ENCODE results near the gene POU4F1. TPM values are rescaled to one million over a fixed set of nuclear protein-coding genes. Genes with fewer than 3 reads are reported as not detected.
A peak's percentile ranks its signal among the peaks of the same experiment; 100 is the strongest.

Gene POU4F1
- total RNA-seq, 1 experiment from 2014 or later: 0.03 TPM

- H3K4me3 ChIP-seq (ENCODE audit: insufficient read depth, low read depth, low read length): no peak overlapping the region
- H3K36me3 ChIP-seq (replicated peaks; ENCODE audit: control insufficient read depth, insufficient read depth, low read length): no peaks in the 10 kb centered on the region
- peaks cover 66% of the 10 kb centered on the region for H3K27me3 ChIP-seq (ENCODE audit: control insufficient read depth, insufficient read depth, low read length)
- no peak for DNase-seq
Observed at GRCh38 chr13:78610381-78610883, 7.1 kb upstream of the POU4F1 start.

GRCh38 chr13:78609464-78610205 lies 6.3 kb upstream of the POU4F1 start:
- peak overlapping the region; percentile 40 for H3K4me3 ChIP-seq (ENCODE audit: insufficient read depth, low read depth, low read length)
- no peaks in the 10 kb centered on the region for H3K36me3 ChIP-seq (replicated peaks; ENCODE audit: control insufficient read depth, insufficient read depth, low read length)
- peaks cover 74% of the 10 kb centered on the region for H3K27me3 ChIP-seq (ENCODE audit: control insufficient read depth, insufficient read depth, low read length)
- DNase-seq: peak; percentile 80

- H3K27me3 ChIP-seq (ENCODE audit: control insufficient read depth, insufficient read depth, low read length): peaks cover 81% of the 10 kb centered on the region
- peak; percentile 74 for DNase-seq
- H3K36me3 ChIP-seq (replicated peaks; ENCODE audit: control insufficient read depth, insufficient read depth, low read length): no peaks in the 10 kb centered on the region
- H3K4me3 ChIP-seq (ENCODE audit: insufficient read depth, low read depth, low read length): peak overlapping the region; percentile 40
Observed at GRCh38 chr13:78608688-78609463, 5.5 kb upstream of the POU4F1 start.

GRCh38 chr13:78608252-78608687 lies 4.9 kb upstream of the POU4F1 start:
- peak; percentile 61 for DNase-seq
- Histone ChIP-seq H3K4me3 (ENCODE audit: insufficient read depth, low read depth, low read length) (peak overlapping the region; percentile 40; the same call in 1 of the 2 replicates), H3K27me3 (ENCODE audit: control insufficient read depth, insufficient read depth, low read length) (peaks cover 87% of the 10 kb centered on the region), H3K36me3 (replicated peaks; ENCODE audit: control insufficient read depth, insufficient read depth, low read length) (no peaks in the 10 kb centered on the region)

GRCh38 chr13:78607409-78608251 lies 4.3 kb upstream of the POU4F1 start:
- DNase-seq: peak; percentile 79
- Histone ChIP-seq H3K36me3 (replicated peaks; ENCODE audit: control insufficient read depth, insufficient read depth, low read length) (no peaks in the 10 kb centered on the region), H3K4me3 (ENCODE audit: insufficient read depth, low read depth, low read length) (peak overlapping the region; percentile 10; the same call in 1 of the 2 replicates), H3K27me3 (ENCODE audit: control insufficient read depth, insufficient read depth, low read length) (peaks cover 94% of the 10 kb centered on the region)

- H3K27me3 ChIP-seq (ENCODE audit: control insufficient read depth, insufficient read depth, low read length): peaks cover 93% of the 10 kb centered on the region
- peak; percentile 32 for DNase-seq
- H3K36me3 ChIP-seq (replicated peaks; ENCODE audit: control insufficient read depth, insufficient read depth, low read length): no peaks in the 10 kb centered on the region
- peak overlapping the region; percentile 5; the same call in 1 of the 2 replicates for H3K4me3 ChIP-seq (ENCODE audit: insufficient read depth, low read depth, low read length)
Observed at GRCh38 chr13:78606471-78607408, 3.4 kb upstream of the POU4F1 start.

- DNase-seq: peak; percentile 72
- no peaks in the 10 kb centered on the region for H3K36me3 ChIP-seq (replicated peaks; ENCODE audit: control insufficient read depth, insufficient read depth, low read length)
- no peak overlapping the region for H3K4me3 ChIP-seq (ENCODE audit: insufficient read depth, low read depth, low read length)
- peaks cover 97% of the 10 kb centered on the region for H3K27me3 ChIP-seq (ENCODE audit: control insufficient read depth, insufficient read depth, low read length)
Observed at GRCh38 chr13:78604782-78605611, 1.6 kb upstream of the POU4F1 start.

- H3K4me3 ChIP-seq (ENCODE audit: insufficient read depth, low read depth, low read length): peak overlapping the region; percentile 39
- peaks cover 97% of the 10 kb centered on the region for H3K27me3 ChIP-seq (ENCODE audit: control insufficient read depth, insufficient read depth, low read length)
- peak; percentile 74 for DNase-seq
- no peaks in the 10 kb centered on the region for H3K36me3 ChIP-seq (replicated peaks; ENCODE audit: control insufficient read depth, insufficient read depth, low read length)
Observed at GRCh38 chr13:78602561-78603239, 652 bp downstream of the POU4F1 start.

GRCh38 chr13:78601874-78602560 lies 1.3 kb downstream of the POU4F1 start:
- peak overlapping the region; percentile 23 for H3K4me3 ChIP-seq (ENCODE audit: insufficient read depth, low read depth, low read length)
- peak; percentile 68 for DNase-seq

GRCh38 chr13:78601124-78601873 lies 2.1 kb downstream of the POU4F1 start:
- DNase-seq: peak; percentile 66
- Histone ChIP-seq H3K4me3 (ENCODE audit: insufficient read depth, low read depth, low read length) (peak overlapping the region; percentile 23), H3K36me3 (replicated peaks; ENCODE audit: control insufficient read depth, insufficient read depth, low read length) (no peaks in the 10 kb centered on the region), H3K27me3 (ENCODE audit: control insufficient read depth, insufficient read depth, low read length) (peaks cover 97% of the 10 kb centered on the region)

More at GRCh38 chr13:78601874-78602560, 1.3 kb downstream of the POU4F1 start:
- H3K27me3 ChIP-seq (ENCODE audit: control insufficient read depth, insufficient read depth, low read length): peaks cover 97% of the 10 kb centered on the region
- no peaks in the 10 kb centered on the region for H3K36me3 ChIP-seq (replicated peaks; ENCODE audit: control insufficient read depth, insufficient read depth, low read length)

- Histone ChIP-seq H3K36me3 (replicated peaks; ENCODE audit: control insufficient read depth, insufficient read depth, low read length) (no peaks in the 10 kb centered on the region), H3K4me3 (ENCODE audit: insufficient read depth, low read depth, low read length) (no peak overlapping the region), H3K27me3 (ENCODE audit: control insufficient read depth, insufficient read depth, low read length) (peaks cover 97% of the 10 kb centered on the region)
- DNase-seq: peak; percentile 46
Observed at GRCh38 chr13:78600280-78600883, 3.0 kb downstream of the POU4F1 start.

Measured in H7 (cell line).